Measurements from ENCODE around the gene SRCAP.

Gene SRCAP

DNA sequence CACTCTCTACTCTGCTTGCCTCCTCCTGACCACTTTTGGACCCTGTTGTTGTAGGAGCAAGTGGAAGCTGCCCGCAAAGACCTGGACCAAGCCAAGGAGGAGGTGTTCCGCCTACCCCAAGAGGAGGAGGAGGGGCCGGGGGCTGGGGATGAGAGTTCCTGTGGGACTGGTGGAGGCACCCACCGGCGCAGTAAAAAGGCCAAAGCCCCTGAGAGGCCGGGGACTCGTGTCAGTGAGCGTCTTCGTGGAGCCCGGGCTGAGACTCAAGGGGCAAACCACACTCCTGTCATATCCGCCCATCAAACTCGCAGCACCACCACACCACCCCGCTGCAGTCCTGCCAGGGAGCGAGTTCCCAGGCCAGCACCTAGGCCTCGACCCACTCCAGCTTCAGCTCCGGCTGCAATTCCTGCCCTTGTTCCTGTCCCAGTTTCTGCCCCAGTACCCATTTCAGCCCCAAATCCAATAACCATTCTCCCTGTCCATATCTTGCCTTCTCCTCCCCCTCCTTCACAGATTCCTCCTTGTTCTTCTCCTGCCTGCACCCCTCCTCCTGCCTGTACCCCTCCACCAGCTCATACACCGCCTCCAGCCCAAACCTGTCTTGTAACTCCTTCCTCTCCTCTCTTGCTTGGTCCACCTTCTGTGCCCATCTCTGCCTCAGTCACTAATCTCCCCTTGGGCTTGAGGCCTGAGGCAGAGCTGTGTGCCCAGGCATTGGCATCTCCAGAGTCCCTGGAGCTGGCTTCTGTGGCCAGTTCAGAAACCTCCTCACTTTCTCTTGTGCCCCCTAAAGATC lies 38.2 kb downstream of the SRCAP start:
- DNase-seq (ENCODE audit: low read depth), result no peak

- DNase-seq (ENCODE audit: low read depth), result no peak
Measured at GRCh38 chr16:30737794-30738648, 39.0 kb downstream of the SRCAP start.

- no peak for DNase-seq (ENCODE audit: low read depth)
Measured at GRCh38 chr16:30738984-30739951, 40.3 kb downstream of the SRCAP start.

GRCh38 chr16:30740364-30741251 lies 41.6 kb downstream of the SRCAP start:
- DNase-seq (ENCODE audit: low read depth), result peak; percentile 79

- DNase-seq (ENCODE audit: low read depth), result peak; percentile 22
Measured at GRCh38 chr16:30741461-30741914, 42.5 kb downstream of the SRCAP start.

GRCh38 chr16:30743716-30744115 lies 44.7 kb downstream of the SRCAP start:
- DNase-seq (ENCODE audit: low read depth), result no peak

DNA sequence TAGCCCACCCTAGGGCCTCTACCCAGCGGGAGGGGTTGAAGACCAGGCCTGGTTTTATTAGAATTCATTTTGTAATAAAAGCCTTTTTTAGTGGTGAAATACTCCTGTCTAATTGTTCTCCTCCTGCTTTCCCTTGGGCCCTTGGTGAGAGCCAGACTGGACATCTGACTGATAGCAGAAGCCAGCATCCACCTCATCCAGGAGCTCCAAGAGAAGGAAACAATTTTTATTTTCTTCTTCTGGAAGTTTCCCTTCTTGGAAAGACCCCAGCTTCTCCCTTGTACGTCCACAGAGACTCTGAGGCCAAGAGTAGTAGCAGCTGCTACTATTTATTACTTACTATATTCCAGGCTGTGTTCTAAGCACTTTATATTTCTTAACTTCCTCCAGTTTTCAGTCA lies 45.2 kb downstream of the SRCAP start:
- DNase-seq (ENCODE audit: low read depth), result no peak

DNA sequence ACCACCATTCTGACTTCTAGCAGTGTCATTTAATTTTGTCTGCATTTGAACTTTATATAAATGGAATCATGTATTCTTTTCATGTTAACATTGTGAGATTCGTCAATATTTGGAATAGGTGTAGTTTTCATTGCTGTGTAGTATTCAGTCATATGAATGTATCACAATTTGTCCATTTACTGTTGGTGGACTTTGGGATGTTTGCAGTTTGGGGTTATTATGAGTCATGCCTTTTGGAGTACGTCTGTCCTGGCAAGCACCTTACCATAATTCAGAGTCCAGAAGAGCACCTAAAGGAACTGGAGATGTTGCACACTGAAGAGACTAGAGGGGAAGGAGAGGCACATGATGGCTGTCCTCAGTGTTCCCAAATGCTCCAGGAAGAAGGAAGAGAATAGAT lies 46.1 kb downstream of the SRCAP start:
- no peak for DNase-seq (ENCODE audit: low read depth)

DNA sequence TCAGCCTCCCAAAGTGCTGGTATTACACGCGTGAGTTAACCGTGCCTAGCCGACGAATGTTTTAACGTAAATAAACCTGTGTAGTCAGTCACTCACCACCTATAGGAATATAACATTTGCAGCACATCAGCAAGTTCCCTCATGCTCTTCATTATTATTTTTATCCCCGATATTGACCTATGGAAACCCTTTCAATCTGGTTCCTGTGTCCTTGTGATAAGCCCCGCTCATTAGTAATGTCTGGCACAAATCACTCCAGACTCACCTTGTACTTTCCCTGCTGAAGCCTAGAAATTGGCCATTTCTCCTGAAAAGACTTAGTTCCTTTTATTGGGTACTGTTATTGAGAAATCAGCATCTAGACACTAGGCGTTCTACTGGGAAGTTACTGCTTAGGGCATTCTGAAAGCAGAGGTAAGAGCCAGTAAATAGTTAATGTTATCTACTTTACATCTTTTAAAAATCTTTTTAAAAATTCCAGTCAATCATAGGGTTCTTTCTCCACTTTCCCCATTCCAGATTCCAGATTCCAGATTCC lies 47.7 kb downstream of the SRCAP start:
- DNase-seq (ENCODE audit: low read depth), result no peak

DNA sequence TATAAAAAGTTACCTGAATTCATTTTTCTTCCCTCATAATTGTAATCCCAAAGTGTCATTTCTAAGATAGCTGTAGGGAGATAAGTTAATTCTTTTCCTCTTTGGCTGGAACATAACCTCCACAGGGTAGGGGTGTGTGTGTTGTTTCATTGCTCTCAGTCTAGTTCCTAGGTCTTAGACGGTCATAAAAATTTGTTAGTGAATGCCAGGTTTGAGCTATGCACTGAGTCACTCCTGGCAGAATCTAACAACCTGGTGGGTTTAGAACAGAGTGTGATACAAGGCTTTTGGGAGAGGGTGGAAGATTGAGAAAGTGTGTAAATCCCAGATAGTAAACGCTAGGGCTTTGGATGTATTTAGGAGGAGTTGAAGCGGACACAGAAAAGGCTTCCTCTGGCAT lies 48.4 kb downstream of the SRCAP start:
- DNase-seq (ENCODE audit: low read depth), result no peak

GRCh38 chr16:30747799-30748633 lies 49.0 kb downstream of the SRCAP start, which contains the start of gene PHKG2:
Gene PHKG2, plus strand, starts transcription at chr16:30748425. Its CDS starts 396 bp downstream, at chr16:30748821.
- peak; percentile 98 for DNase-seq (ENCODE audit: low read depth)

DNA sequence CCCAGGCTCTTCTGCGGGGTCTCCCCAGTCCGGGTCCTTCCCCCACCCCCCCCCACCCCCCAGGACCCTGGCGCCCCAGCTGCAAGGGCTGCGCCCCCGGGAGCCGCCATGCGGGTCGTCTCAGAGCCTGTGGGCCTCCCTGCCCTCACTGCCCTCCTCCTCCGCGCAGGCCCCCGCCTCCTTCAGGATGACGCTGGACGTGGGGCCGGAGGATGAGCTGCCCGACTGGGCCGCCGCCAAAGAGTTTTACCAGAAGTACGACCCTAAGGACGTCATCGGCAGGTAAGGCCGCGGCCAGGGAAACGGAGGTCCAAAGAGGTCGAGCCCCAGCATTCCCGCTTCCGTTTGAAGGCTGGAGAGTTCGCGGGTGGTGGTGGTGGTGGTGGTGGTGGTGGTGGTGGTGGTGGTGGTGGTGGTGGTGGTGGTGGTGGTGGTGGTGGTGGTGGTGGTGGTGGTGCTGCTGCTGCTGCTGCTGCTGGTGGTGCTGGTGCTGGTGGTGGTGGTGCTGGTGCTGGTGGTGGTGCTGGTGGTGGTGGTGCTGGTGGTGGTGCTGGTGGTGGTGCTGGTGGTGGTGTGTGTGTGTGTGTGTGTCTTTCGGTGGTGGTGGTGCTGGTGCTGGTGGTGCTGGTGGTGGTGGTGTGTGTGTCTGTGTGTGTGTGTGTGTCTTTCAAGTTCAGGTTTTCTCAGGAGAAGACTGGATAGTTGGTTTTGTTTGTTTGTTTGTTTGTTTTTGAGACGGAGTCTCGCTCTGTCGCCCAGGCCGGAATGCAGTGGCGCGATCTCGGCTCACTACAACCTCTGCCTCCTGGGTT lies 49.9 kb downstream of the SRCAP start:
- no peak for DNase-seq (ENCODE audit: low read depth)

GRCh38 chr16:30750201-30750600 lies 51.2 kb downstream of the SRCAP start:
- DNase-seq (ENCODE audit: low read depth), result no peak

- no peak for DNase-seq (ENCODE audit: low read depth)
Measured at GRCh38 chr16:30750876-30751465, 52.0 kb downstream of the SRCAP start.

GRCh38 chr16:30753596-30753995 lies 54.6 kb downstream of the SRCAP start:
- DNase-seq (ENCODE audit: low read depth), result no peak

GRCh38 chr16:30755955-30756780 lies 57.2 kb downstream of the SRCAP start:
- DNase-seq (ENCODE audit: low read depth), result no peak

DNA sequence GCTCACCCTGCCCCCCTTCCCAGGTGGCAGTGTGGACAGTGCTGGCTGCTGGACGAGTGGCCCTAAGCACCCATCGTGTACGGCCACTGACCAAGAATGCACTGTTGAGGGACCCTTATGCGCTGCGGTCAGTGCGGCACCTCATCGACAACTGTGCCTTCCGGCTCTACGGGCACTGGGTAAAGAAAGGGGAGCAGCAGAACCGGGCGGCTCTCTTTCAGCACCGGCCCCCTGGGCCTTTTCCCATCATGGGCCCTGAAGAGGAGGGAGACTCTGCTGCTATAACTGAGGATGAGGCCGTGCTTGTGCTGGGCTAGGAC lies 57.8 kb downstream of the SRCAP start:
- DNase-seq (ENCODE audit: low read depth), result no peak

GRCh38 chr16:30757316-30757715 lies 58.3 kb downstream of the SRCAP start:
- DNase-seq (ENCODE audit: low read depth), result no peak

Measured in fibroblast of the conjunctiva (primary cell).